H9 (cell line): ENCODE measurements around the gene MEG3. TPM values are rescaled to one million over a fixed set of nuclear protein-coding genes. Genes with fewer than 3 reads are reported as not detected.

ENCODE experiments used
- DNase-seq: peaks from one replicate; pipeline ENCODE4 v3.0.0-alpha.2; 2017
- H2AFZ ChIP-seq: one replicate; pipeline ENCODE4 v1.6.1; 2013; ENCODE audit warnings: mild to moderate bottlenecking, low read length, control low read depth, moderate library complexity
- H2AK5ac ChIP-seq: 2 replicates; pipeline ENCODE4 v1.6.1; 2013; ENCODE audit warnings: low read length, control low read depth, mixed read lengths; ENCODE audit not compliant: insufficient read length
- H2BK120ac ChIP-seq: one replicate; pipeline ENCODE4 v1.6.1; 2013; ENCODE audit warnings: low read depth, mild to moderate bottlenecking, low read length, control low read depth, inconsistent platforms; ENCODE audit not compliant: poor library complexity, severe bottlenecking
- H2BK12ac ChIP-seq: 2 replicates; pipeline ENCODE4 v1.6.1; 2013; ENCODE audit warnings: low read length, control low read depth, mixed read lengths, low read depth; ENCODE audit not compliant: insufficient read length
- H2BK15ac ChIP-seq: 2 replicates; pipeline ENCODE4 v1.6.1; 2013; ENCODE audit warnings: low read depth, low read length, control low read depth
- H2BK20ac ChIP-seq: one replicate; pipeline ENCODE4 v1.6.1; 2013; ENCODE audit warnings: low read depth, mild to moderate bottlenecking, low read length, control low read depth, inconsistent platforms; ENCODE audit not compliant: poor library complexity, severe bottlenecking
- H2BK5ac ChIP-seq: 2 replicates; pipeline ENCODE4 v1.6.1; 2013; ENCODE audit warnings: low read length, control low read depth, mixed read lengths; ENCODE audit not compliant: insufficient read length
- H3K14ac ChIP-seq: 2 replicates; pipeline ENCODE4 v1.6.1; 2013; ENCODE audit warnings: low read length, control low read depth; ENCODE audit not compliant: insufficient read depth
- H3K18ac ChIP-seq: 2 replicates; pipeline ENCODE4 v1.6.1; 2013; ENCODE audit warnings: low read depth, mild to moderate bottlenecking, mixed read lengths, low read length, control low read depth; ENCODE audit not compliant: insufficient read length
- H3K23ac ChIP-seq: 2 replicates; pipeline ENCODE4 v1.6.1; 2013; ENCODE audit warnings: low read length, control low read depth, mixed read lengths, low read depth; ENCODE audit not compliant: insufficient read length
- H3K23me2 ChIP-seq: 2 replicates; pipeline ENCODE4 v1.6.1; 2013; ENCODE audit warnings: low read depth, mild to moderate bottlenecking, mixed read lengths, low read length, control low read depth; ENCODE audit not compliant: insufficient read length, poor library complexity, severe bottlenecking
- H3K27ac ChIP-seq: 2 replicates; pipeline ENCODE4 v1.5.1; 2013; ENCODE audit warnings: low read length, control low read depth, mixed read lengths, low read depth; ENCODE audit not compliant: insufficient read length
- H3K27me3 ChIP-seq: 2 replicates; pipeline ENCODE4 v1.6.1; 2013; ENCODE audit warnings: low read length, control low read depth, inconsistent platforms; ENCODE audit not compliant: insufficient read depth
- H3K4ac ChIP-seq: 2 replicates; pipeline ENCODE4 v1.6.1; 2013; ENCODE audit warnings: low read depth, mild to moderate bottlenecking, control low read depth, inconsistent platforms, low read length, moderate library complexity
- H3K4me1 ChIP-seq: 2 replicates; pipeline ENCODE4 v1.6.1; 2013; ENCODE audit warnings: low read length, control low read depth, inconsistent platforms; ENCODE audit not compliant: insufficient read depth
- H3K4me2 ChIP-seq: 2 replicates; pipeline ENCODE4 v1.6.1; 2013; ENCODE audit warnings: low read length, control low read depth, mixed read lengths; ENCODE audit not compliant: insufficient read length, insufficient read depth
- H3K56ac ChIP-seq: 2 replicates; pipeline ENCODE4 v1.6.1; 2013; ENCODE audit warnings: low read depth, mild to moderate bottlenecking, mixed read lengths, low read length, control low read depth; ENCODE audit not compliant: insufficient read length
- H3K79me1 ChIP-seq: 2 replicates; pipeline ENCODE4 v1.6.1; 2013; ENCODE audit warnings: low read depth, mild to moderate bottlenecking, moderate library complexity, low read length, control low read depth, inconsistent platforms; ENCODE audit not compliant: insufficient read depth, poor library complexity, severe bottlenecking
- H3K79me2 ChIP-seq: 2 replicates; pipeline ENCODE4 v1.6.1; 2013; ENCODE audit warnings: low read length, control low read depth, inconsistent platforms; ENCODE audit not compliant: insufficient read depth
- H3K9ac ChIP-seq: 2 replicates; pipeline ENCODE4 v1.6.1; 2013; ENCODE audit warnings: low read length, control low read depth, mixed read lengths; ENCODE audit not compliant: insufficient read length; ENCODE audit errors: extremely low read depth
- H3K9me3 ChIP-seq: one replicate; pipeline ENCODE4 v1.6.1; 2013; ENCODE audit warnings: low read depth, low read length, inconsistent platforms; ENCODE audit not compliant: control insufficient read depth
- H3T11ph ChIP-seq: one replicate; pipeline ENCODE4 v1.6.1; 2013; ENCODE audit warnings: mild to moderate bottlenecking, low read length, control low read depth, inconsistent platforms
- H4K20me1 ChIP-seq: one replicate; pipeline ENCODE4 v1.6.1; 2013; ENCODE audit not compliant: control insufficient read depth, insufficient read length, insufficient read depth
- H4K5ac ChIP-seq: 2 replicates; pipeline ENCODE4 v1.6.1; 2013; ENCODE audit warnings: low read depth, mild to moderate bottlenecking, mixed read lengths, low read length, control low read depth; ENCODE audit not compliant: insufficient read length
- H4K8ac ChIP-seq: replicated peaks from 2 replicates; pipeline ENCODE4 v1.6.1; 2013; ENCODE audit warnings: low read length, control low read depth, mixed read lengths, low read depth; ENCODE audit not compliant: insufficient read length
- H4K91ac ChIP-seq: 2 replicates; pipeline ENCODE4 v1.6.1; 2013; ENCODE audit warnings: low read depth, mild to moderate bottlenecking, moderate library complexity, mixed read lengths, low read length, control low read depth; ENCODE audit not compliant: insufficient read length
- H3K27ac Mint-ChIP-seq, 3 experiments: 2 replicates in 2 of 3; 3 replicates in 1 of 3; pipeline ENCODE4 v1.8.0; 2020 to 2021; ENCODE audit warnings: mixed read lengths in 3 of 3, mild to moderate bottlenecking in 1 of 3, moderate library complexity in 1 of 3
- H3K27me3 Mint-ChIP-seq: 2 replicates; pipeline ENCODE4 v1.8.0; 2021; ENCODE audit warnings: low read depth, mild to moderate bottlenecking, moderate library complexity, mixed read lengths
- H3K36me3 Mint-ChIP-seq, 3 experiments: 2 replicates in 2 of 3; 3 replicates in 1 of 3; pipeline ENCODE4 v1.8.0; 2020 to 2021; ENCODE audit warnings: low read depth in 3 of 3, mixed read lengths in 3 of 3; ENCODE audit not compliant: insufficient read depth in 1 of 3
- H3K4me1 Mint-ChIP-seq, 2 experiments: 2 replicates each; pipeline ENCODE4 v1.8.0; 2020; ENCODE audit warnings: mixed read lengths in 2 of 2
- H3K4me3 Mint-ChIP-seq, 2 experiments: 2 replicates in 1 of 2; 3 replicates in 1 of 2; pipeline ENCODE4 v1.8.0; 2020 to 2021; ENCODE audit warnings: mild to moderate bottlenecking in 2 of 2, mixed read lengths in 2 of 2, moderate library complexity in 1 of 2
- H3K9me3 Mint-ChIP-seq, 2 experiments: 2 replicates in 1 of 2; 3 replicates in 1 of 2; pipeline ENCODE4 v1.8.0; 2020; ENCODE audit warnings: mild to moderate bottlenecking in 2 of 2, mixed read lengths in 2 of 2, moderate library complexity in 1 of 2
- WGBS: extraction: QIAGEN DNeasy Blood & Tissue Kit; methylation state at CpG from one replicate; pipeline ENCODE4 v1.1.7; 2013; ENCODE audit warnings: missing lambda C conversion rate, low lambda C conversion rate, mixed read lengths; ENCODE audit not compliant: insufficient read length; ENCODE audit errors: extremely low coverage; 5-methylcytosine and 5-hydroxymethylcytosine counted together
- total RNA-seq: library from RNA; stranded (reverse); gene quantifications from 2 replicates; pipeline ENCODE4 v1.2.1, GENCODE V29; 2021
- TF ChIP-seq, protein P1 (sequence below): fragments of 200-600 bp; sonication (generic); conservative IDR thresholded peaks from 3 replicates; pipeline ENCODE4 v1.8.0; 2021; ENCODE audit warnings: antibody characterized with exemption, mild to moderate bottlenecking

The MEG3 gene
- total RNA-seq, 1 experiment from 2014 or later, result 0.52 TPM

DNA sequence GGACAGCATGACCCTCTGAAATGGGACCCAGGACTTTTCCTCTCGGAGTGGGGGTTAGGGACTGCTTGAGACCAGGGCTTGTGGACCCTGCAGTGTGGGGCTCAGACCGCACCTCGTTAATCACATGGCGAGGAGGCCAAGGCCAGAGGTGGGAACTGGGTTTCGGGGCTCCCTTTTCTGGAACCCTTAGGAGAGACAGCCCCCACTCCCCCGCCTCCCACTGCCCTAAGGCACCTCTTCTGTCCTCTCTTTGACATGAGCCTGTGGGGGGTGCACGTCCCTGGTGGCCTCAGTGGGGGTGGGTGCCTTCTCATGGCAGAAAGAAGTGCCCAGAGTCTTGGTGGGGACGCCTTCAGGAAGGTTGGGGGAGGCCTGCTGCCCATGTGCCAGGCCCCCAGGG, 53.3 kb downstream of the MEG3 start:
- TF ChIP-seq, protein P1, sequence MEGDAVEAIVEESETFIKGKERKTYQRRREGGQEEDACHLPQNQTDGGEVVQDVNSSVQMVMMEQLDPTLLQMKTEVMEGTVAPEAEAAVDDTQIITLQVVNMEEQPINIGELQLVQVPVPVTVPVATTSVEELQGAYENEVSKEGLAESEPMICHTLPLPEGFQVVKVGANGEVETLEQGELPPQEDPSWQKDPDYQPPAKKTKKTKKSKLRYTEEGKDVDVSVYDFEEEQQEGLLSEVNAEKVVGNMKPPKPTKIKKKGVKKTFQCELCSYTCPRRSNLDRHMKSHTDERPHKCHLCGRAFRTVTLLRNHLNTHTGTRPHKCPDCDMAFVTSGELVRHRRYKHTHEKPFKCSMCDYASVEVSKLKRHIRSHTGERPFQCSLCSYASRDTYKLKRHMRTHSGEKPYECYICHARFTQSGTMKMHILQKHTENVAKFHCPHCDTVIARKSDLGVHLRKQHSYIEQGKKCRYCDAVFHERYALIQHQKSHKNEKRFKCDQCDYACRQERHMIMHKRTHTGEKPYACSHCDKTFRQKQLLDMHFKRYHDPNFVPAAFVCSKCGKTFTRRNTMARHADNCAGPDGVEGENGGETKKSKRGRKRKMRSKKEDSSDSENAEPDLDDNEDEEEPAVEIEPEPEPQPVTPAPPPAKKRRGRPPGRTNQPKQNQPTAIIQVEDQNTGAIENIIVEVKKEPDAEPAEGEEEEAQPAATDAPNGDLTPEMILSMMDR, result no peak
- Histone ChIP-seq H2AK5ac (no peak overlapping the region), H2BK5ac (no peak overlapping the region), H4K8ac (no peak overlapping the region), H3K9me3 (no peaks in the 10 kb centered on the region), H3K4me2 (no peak overlapping the region), H3K23ac (no peak overlapping the region), H3K79me1 (no peaks in the 10 kb centered on the region), H3K14ac (no peak overlapping the region), H3K56ac (no peak overlapping the region), H3K27me3 (no peaks in the 10 kb centered on the region), H2BK15ac (no peak overlapping the region), H3T11ph (no peak overlapping the region), H3K4ac (no peak overlapping the region), H3K79me2 (no peaks in the 10 kb centered on the region), H3K9ac (no peak overlapping the region), H3K18ac (peak overlapping the region; percentile 32), H2BK20ac (no peak overlapping the region), H2BK120ac (no peak overlapping the region), H2AFZ (no peak overlapping the region), H2BK12ac (no peak overlapping the region), H3K27ac (no peak overlapping the region), H3K23me2 (no peaks in the 10 kb centered on the region), H4K91ac (no peak overlapping the region), H4K5ac (no peak overlapping the region), H3K4me1 (no peaks in the 10 kb centered on the region), H4K20me1 (no peaks in the 10 kb centered on the region)
- Mint-ChIP-seq H3K9me3 (peaks cover 10 to 20% of the 10 kb centered on the region in 2 experiments), H3K27ac (no peak overlapping the region), H3K36me3 (peaks cover 6 to 13% (median 10%) of the 10 kb centered on the region in 3 experiments), H3K4me1 (no peaks in the 10 kb centered on the region), H3K4me3 (no peak overlapping the region), H3K27me3 (peaks cover 17% of the 10 kb centered on the region)
- WGBS, result no CpG with 5 or more reads among the region's 8 CpGs
- no peak for DNase-seq
